Activated naive CD8-positive, alpha-beta T cell treated with anti-CD3 and anti-CD28 coated beads for 36 hours (primary cell): ENCODE measurements around the gene PROX2. TPM values are rescaled to one million over a fixed set of nuclear protein-coding genes. Genes with fewer than 3 reads are reported as not detected.

Experiments used
- DNase-seq: peaks from one replicate; pipeline ENCODE4 v3.0.0; 2021
- H3K27ac Mint-ChIP-seq: one replicate; pipeline ENCODE4 v1.8.0; 2022; ENCODE audit warnings: mild to moderate bottlenecking, moderate library complexity, mixed read lengths
- H3K27me3 Mint-ChIP-seq: one replicate; pipeline ENCODE4 v1.8.0; 2022; ENCODE audit warnings: mild to moderate bottlenecking, mixed read lengths
- H3K36me3 Mint-ChIP-seq: one replicate; pipeline ENCODE4 v1.8.0; 2021; ENCODE audit warnings: mild to moderate bottlenecking, mixed read lengths
- H3K4me1 Mint-ChIP-seq: one replicate; pipeline ENCODE4 v1.8.0; 2021; ENCODE audit warnings: mixed read lengths
- H3K4me3 Mint-ChIP-seq: one replicate; pipeline ENCODE4 v1.8.0; 2022; ENCODE audit warnings: mild to moderate bottlenecking, moderate library complexity, mixed read lengths
- H3K9me3 Mint-ChIP-seq: one replicate; pipeline ENCODE4 v1.8.0; 2022; ENCODE audit warnings: mixed read lengths
- total RNA-seq, 2 experiments: library from RNA; stranded (reverse); gene quantifications; one replicate each; pipeline ENCODE4 v1.2.3, GENCODE V29; 2021

The PROX2 gene
- total RNA-seq, 2 experiments from 2014 or later: 0.87 to 1.5 TPM

GRCh38 chr14:74868739-74869138 is 7.2 kb downstream of the PROX2 start:
- Mint-ChIP-seq H3K9me3 (no peaks in the 10 kb centered on the region), H3K27ac (no peak overlapping the region), H3K4me1 (peaks cover 22% of the 10 kb centered on the region), H3K36me3 (no peaks in the 10 kb centered on the region), H3K4me3 (no peak overlapping the region), H3K27me3 (no peaks in the 10 kb centered on the region)
- no peak for DNase-seq

GRCh38 chr14:74867673-74868072 is 8.3 kb downstream of the PROX2 start:
- Mint-ChIP-seq H3K9me3 (no peaks in the 10 kb centered on the region), H3K27me3 (no peaks in the 10 kb centered on the region), H3K4me1 (peaks cover 22% of the 10 kb centered on the region), H3K36me3 (no peaks in the 10 kb centered on the region), H3K27ac (peak overlapping the region; percentile 42), H3K4me3 (peak overlapping the region; percentile 26)
- DNase-seq: peak; percentile 71

GRCh38 chr14:74866708-74867389 is 9.1 kb downstream of the PROX2 start:
- H3K36me3 Mint-ChIP-seq: no peaks in the 10 kb centered on the region
- no peak overlapping the region for H3K4me3 Mint-ChIP-seq
- peaks cover 22% of the 10 kb centered on the region for H3K4me1 Mint-ChIP-seq
- no peaks in the 10 kb centered on the region for H3K9me3 Mint-ChIP-seq
- H3K27me3 Mint-ChIP-seq: no peaks in the 10 kb centered on the region
- no peak for DNase-seq
- peak overlapping the region; percentile 42 for H3K27ac Mint-ChIP-seq

GRCh38 chr14:74865156-74865555 is 10.8 kb downstream of the PROX2 start:
- H3K27me3 Mint-ChIP-seq: no peaks in the 10 kb centered on the region
- no peak overlapping the region for H3K27ac Mint-ChIP-seq
- no peak overlapping the region for H3K4me3 Mint-ChIP-seq
- no peak for DNase-seq
- H3K4me1 Mint-ChIP-seq: peaks cover 22% of the 10 kb centered on the region
- no peaks in the 10 kb centered on the region for H3K36me3 Mint-ChIP-seq
- no peaks in the 10 kb centered on the region for H3K9me3 Mint-ChIP-seq

GRCh38 chr14:74864198-74864597 is 11.7 kb downstream of the PROX2 start:
- Mint-ChIP-seq H3K27me3 (no peaks in the 10 kb centered on the region), H3K4me3 (no peak overlapping the region), H3K36me3 (no peaks in the 10 kb centered on the region), H3K27ac (no peak overlapping the region), H3K4me1 (peaks cover 22% of the 10 kb centered on the region), H3K9me3 (no peaks in the 10 kb centered on the region)
- no peak for DNase-seq

GRCh38 chr14:74863274-74863673 is 12.7 kb downstream of the PROX2 start:
- Mint-ChIP-seq H3K4me1 (peaks cover 18% of the 10 kb centered on the region), H3K27ac (no peak overlapping the region), H3K27me3 (no peaks in the 10 kb centered on the region), H3K9me3 (no peaks in the 10 kb centered on the region), H3K36me3 (no peaks in the 10 kb centered on the region), H3K4me3 (no peak overlapping the region)
- no peak for DNase-seq

- H3K4me1 Mint-ChIP-seq: peaks cover 5% of the 10 kb centered on the region
- H3K27ac Mint-ChIP-seq: no peak overlapping the region
- H3K4me3 Mint-ChIP-seq: no peak overlapping the region
- no peak for DNase-seq
- H3K9me3 Mint-ChIP-seq: no peaks in the 10 kb centered on the region
- no peaks in the 10 kb centered on the region for H3K27me3 Mint-ChIP-seq
- H3K36me3 Mint-ChIP-seq: no peaks in the 10 kb centered on the region
Measured at GRCh38 chr14:74861734-74862090, 14.2 kb downstream of the PROX2 start.

GRCh38 chr14:74860899-74861733 is 14.8 kb downstream of the PROX2 start:
- no peaks in the 10 kb centered on the region for H3K27me3 Mint-ChIP-seq
- H3K4me3 Mint-ChIP-seq: no peak overlapping the region
- H3K9me3 Mint-ChIP-seq: no peaks in the 10 kb centered on the region
- DNase-seq: peak; percentile 81
- H3K4me1 Mint-ChIP-seq: peaks cover 3% of the 10 kb centered on the region
- no peak overlapping the region for H3K27ac Mint-ChIP-seq
- H3K36me3 Mint-ChIP-seq: no peaks in the 10 kb centered on the region

GRCh38 chr14:74859757-74860552 is 16.0 kb downstream of the PROX2 start:
- H3K36me3 Mint-ChIP-seq: no peaks in the 10 kb centered on the region
- no peaks in the 10 kb centered on the region for H3K9me3 Mint-ChIP-seq
- H3K27me3 Mint-ChIP-seq: no peaks in the 10 kb centered on the region
- H3K27ac Mint-ChIP-seq: no peak overlapping the region
- no peak for DNase-seq
- peaks cover 7% of the 10 kb centered on the region for H3K4me1 Mint-ChIP-seq
- H3K4me3 Mint-ChIP-seq: no peak overlapping the region

GRCh38 chr14:74858022-74858421 is 17.9 kb downstream of the PROX2 start:
- DNase-seq: no peak
- Mint-ChIP-seq H3K36me3 (no peaks in the 10 kb centered on the region), H3K4me1 (peaks cover 18% of the 10 kb centered on the region), H3K9me3 (no peaks in the 10 kb centered on the region), H3K27ac (no peak overlapping the region), H3K27me3 (no peaks in the 10 kb centered on the region), H3K4me3 (no peak overlapping the region)

- no peaks in the 10 kb centered on the region for H3K27me3 Mint-ChIP-seq
- H3K4me1 Mint-ChIP-seq: peaks cover 23% of the 10 kb centered on the region
- DNase-seq: no peak
- no peak overlapping the region for H3K27ac Mint-ChIP-seq
- H3K36me3 Mint-ChIP-seq: no peaks in the 10 kb centered on the region
- H3K9me3 Mint-ChIP-seq: no peaks in the 10 kb centered on the region
- H3K4me3 Mint-ChIP-seq: no peak overlapping the region
Measured at GRCh38 chr14:74856366-74856765, 19.6 kb downstream of the PROX2 start.

- DNase-seq: no peak
- Mint-ChIP-seq H3K36me3 (no peaks in the 10 kb centered on the region), H3K27me3 (no peaks in the 10 kb centered on the region), H3K4me3 (no peak overlapping the region), H3K4me1 (peaks cover 23% of the 10 kb centered on the region), H3K9me3 (no peaks in the 10 kb centered on the region), H3K27ac (no peak overlapping the region)
Measured at GRCh38 chr14:74855945-74856344, 20.0 kb downstream of the PROX2 start.

GRCh38 chr14:74855021-74855420 is 20.9 kb downstream of the PROX2 start:
- DNase-seq: no peak

GRCh38 chr14:74853581-74853980 is 22.4 kb downstream of the PROX2 start:
- no peaks in the 10 kb centered on the region for H3K36me3 Mint-ChIP-seq
- H3K27ac Mint-ChIP-seq: no peak overlapping the region
- no peak for DNase-seq
- peaks cover 23% of the 10 kb centered on the region for H3K4me1 Mint-ChIP-seq
- H3K4me3 Mint-ChIP-seq: no peak overlapping the region
- H3K27me3 Mint-ChIP-seq: no peaks in the 10 kb centered on the region
- H3K9me3 Mint-ChIP-seq: no peaks in the 10 kb centered on the region

More at GRCh38 chr14:74855021-74855420, 20.9 kb downstream of the PROX2 start:
- H3K27ac Mint-ChIP-seq: no peak overlapping the region
- H3K36me3 Mint-ChIP-seq: no peaks in the 10 kb centered on the region
- no peak overlapping the region for H3K4me3 Mint-ChIP-seq
- H3K27me3 Mint-ChIP-seq: no peaks in the 10 kb centered on the region
- H3K9me3 Mint-ChIP-seq: no peaks in the 10 kb centered on the region
- H3K4me1 Mint-ChIP-seq: peaks cover 23% of the 10 kb centered on the region

GRCh38 chr14:74852922-74853530 is 22.9 kb downstream of the PROX2 start:
- Mint-ChIP-seq H3K4me1 (peaks cover 23% of the 10 kb centered on the region), H3K27me3 (no peaks in the 10 kb centered on the region), H3K4me3 (no peak overlapping the region), H3K27ac (no peak overlapping the region), H3K9me3 (no peaks in the 10 kb centered on the region), H3K36me3 (no peaks in the 10 kb centered on the region)
- DNase-seq: no peak
